H9 (cell line): ENCODE data around the gene ITSN1. TPM values are rescaled to one million over a fixed set of nuclear protein-coding genes. Genes with fewer than 3 reads are reported as not detected.

ENCODE experiments used
- DNase-seq: peaks from one replicate; pipeline ENCODE4 v3.0.0-alpha.2; 2017
- H2AFZ ChIP-seq: one replicate; pipeline ENCODE4 v1.6.1; 2013; ENCODE audit warnings: mild to moderate bottlenecking, low read length, control low read depth, moderate library complexity
- H2AK5ac ChIP-seq: 2 replicates; pipeline ENCODE4 v1.6.1; 2013; ENCODE audit warnings: low read length, control low read depth, mixed read lengths; ENCODE audit not compliant: insufficient read length
- H2BK120ac ChIP-seq: one replicate; pipeline ENCODE4 v1.6.1; 2013; ENCODE audit warnings: low read depth, mild to moderate bottlenecking, low read length, control low read depth, inconsistent platforms; ENCODE audit not compliant: poor library complexity, severe bottlenecking
- H2BK12ac ChIP-seq: 2 replicates; pipeline ENCODE4 v1.6.1; 2013; ENCODE audit warnings: low read length, control low read depth, mixed read lengths, low read depth; ENCODE audit not compliant: insufficient read length
- H2BK15ac ChIP-seq: 2 replicates; pipeline ENCODE4 v1.6.1; 2013; ENCODE audit warnings: low read depth, low read length, control low read depth
- H2BK20ac ChIP-seq: one replicate; pipeline ENCODE4 v1.6.1; 2013; ENCODE audit warnings: low read depth, mild to moderate bottlenecking, low read length, control low read depth, inconsistent platforms; ENCODE audit not compliant: poor library complexity, severe bottlenecking
- H2BK5ac ChIP-seq: 2 replicates; pipeline ENCODE4 v1.6.1; 2013; ENCODE audit warnings: low read length, control low read depth, mixed read lengths; ENCODE audit not compliant: insufficient read length
- H3K14ac ChIP-seq: 2 replicates; pipeline ENCODE4 v1.6.1; 2013; ENCODE audit warnings: low read length, control low read depth; ENCODE audit not compliant: insufficient read depth
- H3K18ac ChIP-seq: 2 replicates; pipeline ENCODE4 v1.6.1; 2013; ENCODE audit warnings: low read depth, mild to moderate bottlenecking, mixed read lengths, low read length, control low read depth; ENCODE audit not compliant: insufficient read length
- H3K23ac ChIP-seq: 2 replicates; pipeline ENCODE4 v1.6.1; 2013; ENCODE audit warnings: low read length, control low read depth, mixed read lengths, low read depth; ENCODE audit not compliant: insufficient read length
- H3K23me2 ChIP-seq: 2 replicates; pipeline ENCODE4 v1.6.1; 2013; ENCODE audit warnings: low read depth, mild to moderate bottlenecking, mixed read lengths, low read length, control low read depth; ENCODE audit not compliant: insufficient read length, poor library complexity, severe bottlenecking
- H3K27ac ChIP-seq: 2 replicates; pipeline ENCODE4 v1.5.1; 2013; ENCODE audit warnings: low read length, control low read depth, mixed read lengths, low read depth; ENCODE audit not compliant: insufficient read length
- H3K27me3 ChIP-seq: 2 replicates; pipeline ENCODE4 v1.6.1; 2013; ENCODE audit warnings: low read length, control low read depth, inconsistent platforms; ENCODE audit not compliant: insufficient read depth
- H3K4ac ChIP-seq: 2 replicates; pipeline ENCODE4 v1.6.1; 2013; ENCODE audit warnings: low read depth, mild to moderate bottlenecking, control low read depth, inconsistent platforms, low read length, moderate library complexity
- H3K4me1 ChIP-seq: 2 replicates; pipeline ENCODE4 v1.6.1; 2013; ENCODE audit warnings: low read length, control low read depth, inconsistent platforms; ENCODE audit not compliant: insufficient read depth
- H3K4me2 ChIP-seq: 2 replicates; pipeline ENCODE4 v1.6.1; 2013; ENCODE audit warnings: low read length, control low read depth, mixed read lengths; ENCODE audit not compliant: insufficient read length, insufficient read depth
- H3K56ac ChIP-seq: 2 replicates; pipeline ENCODE4 v1.6.1; 2013; ENCODE audit warnings: low read depth, mild to moderate bottlenecking, mixed read lengths, low read length, control low read depth; ENCODE audit not compliant: insufficient read length
- H3K79me1 ChIP-seq: 2 replicates; pipeline ENCODE4 v1.6.1; 2013; ENCODE audit warnings: low read depth, mild to moderate bottlenecking, moderate library complexity, low read length, control low read depth, inconsistent platforms; ENCODE audit not compliant: insufficient read depth, poor library complexity, severe bottlenecking
- H3K79me2 ChIP-seq: 2 replicates; pipeline ENCODE4 v1.6.1; 2013; ENCODE audit warnings: low read length, control low read depth, inconsistent platforms; ENCODE audit not compliant: insufficient read depth
- H3K9ac ChIP-seq: 2 replicates; pipeline ENCODE4 v1.6.1; 2013; ENCODE audit warnings: low read length, control low read depth, mixed read lengths; ENCODE audit not compliant: insufficient read length; ENCODE audit errors: extremely low read depth
- H3K9me3 ChIP-seq: one replicate; pipeline ENCODE4 v1.6.1; 2013; ENCODE audit warnings: low read depth, low read length, inconsistent platforms; ENCODE audit not compliant: control insufficient read depth
- H3T11ph ChIP-seq: one replicate; pipeline ENCODE4 v1.6.1; 2013; ENCODE audit warnings: mild to moderate bottlenecking, low read length, control low read depth, inconsistent platforms
- H4K20me1 ChIP-seq: one replicate; pipeline ENCODE4 v1.6.1; 2013; ENCODE audit not compliant: control insufficient read depth, insufficient read length, insufficient read depth
- H4K5ac ChIP-seq: 2 replicates; pipeline ENCODE4 v1.6.1; 2013; ENCODE audit warnings: low read depth, mild to moderate bottlenecking, mixed read lengths, low read length, control low read depth; ENCODE audit not compliant: insufficient read length
- H4K8ac ChIP-seq: replicated peaks from 2 replicates; pipeline ENCODE4 v1.6.1; 2013; ENCODE audit warnings: low read length, control low read depth, mixed read lengths, low read depth; ENCODE audit not compliant: insufficient read length
- H4K91ac ChIP-seq: 2 replicates; pipeline ENCODE4 v1.6.1; 2013; ENCODE audit warnings: low read depth, mild to moderate bottlenecking, moderate library complexity, mixed read lengths, low read length, control low read depth; ENCODE audit not compliant: insufficient read length
- H3K27ac Mint-ChIP-seq, 3 experiments: 2 replicates in 2 of 3; 3 replicates in 1 of 3; pipeline ENCODE4 v1.8.0; 2020 to 2021; ENCODE audit warnings: mixed read lengths in 3 of 3, mild to moderate bottlenecking in 1 of 3, moderate library complexity in 1 of 3
- H3K27me3 Mint-ChIP-seq: 2 replicates; pipeline ENCODE4 v1.8.0; 2021; ENCODE audit warnings: low read depth, mild to moderate bottlenecking, moderate library complexity, mixed read lengths
- H3K36me3 Mint-ChIP-seq, 3 experiments: 2 replicates in 2 of 3; 3 replicates in 1 of 3; pipeline ENCODE4 v1.8.0; 2020 to 2021; ENCODE audit warnings: low read depth in 3 of 3, mixed read lengths in 3 of 3; ENCODE audit not compliant: insufficient read depth in 1 of 3
- H3K4me1 Mint-ChIP-seq, 2 experiments: 2 replicates each; pipeline ENCODE4 v1.8.0; 2020; ENCODE audit warnings: mixed read lengths in 2 of 2
- H3K4me3 Mint-ChIP-seq, 2 experiments: 2 replicates in 1 of 2; 3 replicates in 1 of 2; pipeline ENCODE4 v1.8.0; 2020 to 2021; ENCODE audit warnings: mild to moderate bottlenecking in 2 of 2, mixed read lengths in 2 of 2, moderate library complexity in 1 of 2
- H3K9me3 Mint-ChIP-seq, 2 experiments: 2 replicates in 1 of 2; 3 replicates in 1 of 2; pipeline ENCODE4 v1.8.0; 2020; ENCODE audit warnings: mild to moderate bottlenecking in 2 of 2, mixed read lengths in 2 of 2, moderate library complexity in 1 of 2
- WGBS: extraction: QIAGEN DNeasy Blood & Tissue Kit; methylation state at CpG from one replicate; pipeline ENCODE4 v1.1.7; 2013; ENCODE audit warnings: missing lambda C conversion rate, low lambda C conversion rate, mixed read lengths; ENCODE audit not compliant: insufficient read length; ENCODE audit errors: extremely low coverage; 5-methylcytosine and 5-hydroxymethylcytosine counted together
- total RNA-seq: library from RNA; stranded (reverse); gene quantifications from 2 replicates; pipeline ENCODE4 v1.2.1, GENCODE V29; 2021
- TF ChIP-seq, protein P1 (sequence below): fragments of 200-600 bp; sonication (generic); conservative IDR thresholded peaks from 3 replicates; pipeline ENCODE4 v1.8.0; 2021; ENCODE audit warnings: antibody characterized with exemption, mild to moderate bottlenecking

The ITSN1 gene
- total RNA-seq, 1 experiment from 2014 or later = 94.2 TPM

DNA sequence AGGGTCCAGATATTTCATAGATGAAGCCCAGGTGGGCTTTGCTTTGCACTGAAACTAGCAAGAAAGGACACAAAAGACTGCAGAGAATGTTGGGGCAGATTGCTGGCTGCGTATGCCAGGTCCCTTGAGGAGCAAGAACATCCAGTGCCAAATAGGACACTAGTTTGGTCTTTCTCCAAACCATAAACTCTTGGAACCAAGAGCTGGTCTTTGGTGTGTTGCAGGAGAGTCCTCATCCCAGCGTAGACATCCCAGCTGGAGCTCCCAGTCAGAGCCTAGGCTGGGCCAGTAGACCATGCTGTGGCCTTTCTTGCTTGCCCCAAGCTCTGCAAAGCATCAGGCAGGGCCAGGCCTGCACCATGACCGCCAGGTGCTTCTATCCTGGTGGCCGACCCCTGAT is 185.8 kb downstream of the ITSN1 start:
- DNase-seq = no peak
- Histone ChIP-seq H2AFZ (no peak overlapping the region), H3K27me3 (no peaks in the 10 kb centered on the region), H3K9ac (no peak overlapping the region), H2BK5ac (no peak overlapping the region), H3T11ph (no peak overlapping the region), H3K4me1 (no peaks in the 10 kb centered on the region), H3K18ac (no peak overlapping the region), H4K8ac (no peak overlapping the region), H3K4ac (no peak overlapping the region), H2BK120ac (no peak overlapping the region), H3K23me2 (no peaks in the 10 kb centered on the region), H3K14ac (no peak overlapping the region), H3K56ac (no peak overlapping the region), H3K27ac (no peak overlapping the region), H2BK15ac (no peak overlapping the region), H4K91ac (no peak overlapping the region), H3K79me1 (no peaks in the 10 kb centered on the region), H4K20me1 (no peaks in the 10 kb centered on the region), H3K9me3 (no peaks in the 10 kb centered on the region), H3K23ac (no peak overlapping the region), H2BK20ac (no peak overlapping the region), H4K5ac (no peak overlapping the region), H2AK5ac (no peak overlapping the region), H3K79me2 (no peaks in the 10 kb centered on the region), H2BK12ac (no peak overlapping the region), H3K4me2 (no peak overlapping the region)
- Mint-ChIP-seq H3K27ac (no peak overlapping the region), H3K4me3 (no peak overlapping the region), H3K4me1 (peaks cover 5 to 8% of the 10 kb centered on the region in 2 experiments), H3K36me3 (peaks cover 27 to 70% (median 52%) of the 10 kb centered on the region in 3 experiments; a peak in 6 of 7 replicates), H3K27me3 (no peaks in the 10 kb centered on the region), H3K9me3 (no peaks in the 10 kb centered on the region)
- TF ChIP-seq, protein P1, sequence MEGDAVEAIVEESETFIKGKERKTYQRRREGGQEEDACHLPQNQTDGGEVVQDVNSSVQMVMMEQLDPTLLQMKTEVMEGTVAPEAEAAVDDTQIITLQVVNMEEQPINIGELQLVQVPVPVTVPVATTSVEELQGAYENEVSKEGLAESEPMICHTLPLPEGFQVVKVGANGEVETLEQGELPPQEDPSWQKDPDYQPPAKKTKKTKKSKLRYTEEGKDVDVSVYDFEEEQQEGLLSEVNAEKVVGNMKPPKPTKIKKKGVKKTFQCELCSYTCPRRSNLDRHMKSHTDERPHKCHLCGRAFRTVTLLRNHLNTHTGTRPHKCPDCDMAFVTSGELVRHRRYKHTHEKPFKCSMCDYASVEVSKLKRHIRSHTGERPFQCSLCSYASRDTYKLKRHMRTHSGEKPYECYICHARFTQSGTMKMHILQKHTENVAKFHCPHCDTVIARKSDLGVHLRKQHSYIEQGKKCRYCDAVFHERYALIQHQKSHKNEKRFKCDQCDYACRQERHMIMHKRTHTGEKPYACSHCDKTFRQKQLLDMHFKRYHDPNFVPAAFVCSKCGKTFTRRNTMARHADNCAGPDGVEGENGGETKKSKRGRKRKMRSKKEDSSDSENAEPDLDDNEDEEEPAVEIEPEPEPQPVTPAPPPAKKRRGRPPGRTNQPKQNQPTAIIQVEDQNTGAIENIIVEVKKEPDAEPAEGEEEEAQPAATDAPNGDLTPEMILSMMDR = no peak
- no CpG with 5 or more reads among the region's 4 CpGs for WGBS
